GM12878 (cell line): ENCODE measurements around the gene CCNL2. TPM values are rescaled to one million over a fixed set of nuclear protein-coding genes. Genes with fewer than 3 reads are reported as not detected.
A peak's percentile ranks its signal among the peaks of the same experiment; 100 is the strongest.

Experiments
- ATF7 ChIP-seq: fragments of 450-650 bp; IDR thresholded peaks from 2 replicates; pipeline ENCODE4 v1.6.1; 2016; ENCODE audit warnings: low read depth, mild to moderate bottlenecking
- ESRRA ChIP-seq: IDR thresholded peaks from 2 replicates; pipeline ENCODE4 v1.6.1; 2012; ENCODE audit warnings: mild to moderate bottlenecking, low read length, improper control_type of control experiment
- FOXM1 ChIP-seq: IDR thresholded peaks from 2 replicates; pipeline ENCODE4 v1.6.1; 2012; ENCODE audit warnings: low read depth, mild to moderate bottlenecking, inconsistent platforms, low read length, moderate library complexity
- NFXL1 ChIP-seq: fragments of 450-650 bp; IDR thresholded peaks from 2 replicates; pipeline ENCODE4 v1.6.1; 2017; ENCODE audit warnings: antibody characterized with exemption, mild to moderate bottlenecking, borderline replicate concordance
- NR2F1 ChIP-seq: fragments of 450-650 bp; conservative IDR thresholded peaks from 2 replicates; pipeline ENCODE4 v1.6.1; 2017; ENCODE audit warnings: mild to moderate bottlenecking
- POLR2AphosphoS5 ChIP-seq: IDR thresholded peaks from 2 replicates; pipeline ENCODE4 v1.6.1; 2011; ENCODE audit warnings: mild to moderate bottlenecking, low read length, inconsistent platforms
- RAD51 ChIP-seq: fragments of 450-650 bp; IDR thresholded peaks from 2 replicates; pipeline ENCODE4 v1.6.1; 2016; ENCODE audit warnings: moderate library complexity, mild to moderate bottlenecking, inconsistent platforms
- RFX5 ChIP-seq: IDR thresholded peaks from 2 replicates; pipeline ENCODE4 v1.6.1; 2011; ENCODE audit warnings: low read depth, low read length, improper control_type of control experiment
- TCF3 ChIP-seq: IDR thresholded peaks from 2 replicates; pipeline ENCODE4 v1.6.1; 2012; ENCODE audit warnings: low read depth, mild to moderate bottlenecking, low read length, borderline replicate concordance; ENCODE audit not compliant: insufficient read depth
- WRNIP1 ChIP-seq: IDR thresholded peaks from 2 replicates; pipeline ENCODE4 v1.6.1; 2011; ENCODE audit warnings: low read depth, low read length, improper control_type of control experiment, borderline replicate concordance
- polyA plus RNA-seq, 11 experiments: library from polyadenylated mRNA; depleted of rRNA in 4 of 11; unstranded in 6 of 11; stranded (reverse) in 5 of 11; fragments of >200 nt; fragmentation: Nextera tagmentation in 4 of 11; fragmentation: Illumina TruSeq in 1 of 11; extraction: Ambion mirVana in 4 of 11; extraction: Trizol in 1 of 11; gene quantifications; 1 replicate in 1 of 11; 2 replicates in 10 of 11; pipeline versions ENCODE4 v1.2.1 to v1.2.3, GENCODE V29; 2011 to 2016; ENCODE audit warnings: inconsistent platforms in 2 of 11, missing spikeins in 2 of 11, low read depth in 1 of 11
- total RNA-seq, 4 experiments: library from RNA; depleted of rRNA in 3 of 4; stranded (reverse); fragments of >200 nt in 3 of 4; fragmentation: Illumina TruSeq in 1 of 4; extraction: Trizol in 1 of 4; gene quantifications; 2 replicates each; pipeline versions ENCODE4 v1.2.1 to v1.2.3, GENCODE V29; 2013 to 2021
- TF ChIP-seq, protein P1 (sequence below): fragments of 450-650 bp; IDR thresholded peaks from 2 replicates; pipeline ENCODE4 v1.6.1; 2017; ENCODE audit warnings: mild to moderate bottlenecking, moderate library complexity
- TF ChIP-seq, protein P2 (sequence below): fragments of 450-650 bp; IDR thresholded peaks from 2 replicates; pipeline ENCODE4 v1.6.1; 2017; ENCODE audit warnings: borderline replicate concordance
- TF ChIP-seq, protein P3 (sequence below): fragments of 450-650 bp; IDR thresholded peaks from 2 replicates; pipeline ENCODE4 v1.6.1; 2016; ENCODE audit warnings: mild to moderate bottlenecking, moderate library complexity, borderline replicate concordance
- TF ChIP-seq, protein P4 (sequence below): fragments of 450-650 bp; IDR thresholded peaks from 2 replicates; pipeline ENCODE4 v1.6.1; 2017; ENCODE audit warnings: mild to moderate bottlenecking, low read depth, inconsistent platforms; ENCODE audit not compliant: poor library complexity, severe bottlenecking
- TF ChIP-seq, protein P5 (sequence below): fragments of 450-650 bp; conservative IDR thresholded peaks from 2 replicates; pipeline ENCODE4 v1.6.1; 2017; ENCODE audit warnings: mild to moderate bottlenecking, moderate library complexity

CCNL2 gene
- total and polyA plus RNA-seq, 10 of the 15 experiments (the other 5 are each of a cell fraction or from before 2014, with no cell fraction given): 2.1 to 143 (median 101) TPM

DNA sequence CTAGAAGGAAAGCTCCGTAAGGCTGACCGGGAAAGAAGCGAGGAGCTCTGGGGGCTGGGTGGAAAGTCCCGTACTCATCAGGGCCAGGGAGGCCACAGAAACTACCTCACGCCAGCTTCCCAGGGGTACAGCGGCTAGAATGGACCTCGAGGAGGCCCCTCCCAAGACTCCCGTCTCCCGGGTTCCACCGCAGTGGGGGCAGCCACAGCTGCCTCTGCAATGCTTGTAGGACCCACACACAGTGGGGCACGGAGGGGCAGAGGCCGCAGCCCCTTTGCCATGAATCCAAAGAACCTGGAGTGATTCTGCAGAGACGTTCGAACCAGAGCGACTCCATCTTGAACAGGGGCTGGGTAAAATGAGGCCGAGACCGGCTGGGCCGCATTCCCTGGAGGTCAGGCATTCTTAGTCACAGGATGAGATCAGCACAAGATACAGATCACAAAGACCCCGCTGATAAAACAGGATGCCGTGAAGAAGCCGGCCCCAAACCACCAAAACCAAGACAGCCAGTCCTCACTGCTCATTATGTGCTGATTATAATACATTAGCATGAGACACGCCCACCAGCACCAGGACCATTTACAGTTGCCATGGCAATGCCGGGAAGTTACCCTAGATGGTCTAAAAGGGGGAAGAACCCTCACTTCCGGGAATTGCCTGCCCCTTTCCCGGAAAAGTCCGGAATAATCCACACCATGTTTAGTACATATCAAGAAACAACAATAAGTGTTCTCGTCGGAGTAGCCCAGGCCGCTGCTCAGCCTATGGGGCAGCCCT, 23.5 kb upstream of the CCNL2 start (continued):
- TF ChIP-seq TCF3 (no peak), RFX5 (no peak), POLR2AphosphoS5 (no peak), WRNIP1 (no peak), NR2F1 (peak; percentile 35), NFXL1 (no peak), RAD51 (no peak), ATF7 (no peak), FOXM1 (no peak), ESRRA (no peak)
- TF ChIP-seq, protein P1, sequence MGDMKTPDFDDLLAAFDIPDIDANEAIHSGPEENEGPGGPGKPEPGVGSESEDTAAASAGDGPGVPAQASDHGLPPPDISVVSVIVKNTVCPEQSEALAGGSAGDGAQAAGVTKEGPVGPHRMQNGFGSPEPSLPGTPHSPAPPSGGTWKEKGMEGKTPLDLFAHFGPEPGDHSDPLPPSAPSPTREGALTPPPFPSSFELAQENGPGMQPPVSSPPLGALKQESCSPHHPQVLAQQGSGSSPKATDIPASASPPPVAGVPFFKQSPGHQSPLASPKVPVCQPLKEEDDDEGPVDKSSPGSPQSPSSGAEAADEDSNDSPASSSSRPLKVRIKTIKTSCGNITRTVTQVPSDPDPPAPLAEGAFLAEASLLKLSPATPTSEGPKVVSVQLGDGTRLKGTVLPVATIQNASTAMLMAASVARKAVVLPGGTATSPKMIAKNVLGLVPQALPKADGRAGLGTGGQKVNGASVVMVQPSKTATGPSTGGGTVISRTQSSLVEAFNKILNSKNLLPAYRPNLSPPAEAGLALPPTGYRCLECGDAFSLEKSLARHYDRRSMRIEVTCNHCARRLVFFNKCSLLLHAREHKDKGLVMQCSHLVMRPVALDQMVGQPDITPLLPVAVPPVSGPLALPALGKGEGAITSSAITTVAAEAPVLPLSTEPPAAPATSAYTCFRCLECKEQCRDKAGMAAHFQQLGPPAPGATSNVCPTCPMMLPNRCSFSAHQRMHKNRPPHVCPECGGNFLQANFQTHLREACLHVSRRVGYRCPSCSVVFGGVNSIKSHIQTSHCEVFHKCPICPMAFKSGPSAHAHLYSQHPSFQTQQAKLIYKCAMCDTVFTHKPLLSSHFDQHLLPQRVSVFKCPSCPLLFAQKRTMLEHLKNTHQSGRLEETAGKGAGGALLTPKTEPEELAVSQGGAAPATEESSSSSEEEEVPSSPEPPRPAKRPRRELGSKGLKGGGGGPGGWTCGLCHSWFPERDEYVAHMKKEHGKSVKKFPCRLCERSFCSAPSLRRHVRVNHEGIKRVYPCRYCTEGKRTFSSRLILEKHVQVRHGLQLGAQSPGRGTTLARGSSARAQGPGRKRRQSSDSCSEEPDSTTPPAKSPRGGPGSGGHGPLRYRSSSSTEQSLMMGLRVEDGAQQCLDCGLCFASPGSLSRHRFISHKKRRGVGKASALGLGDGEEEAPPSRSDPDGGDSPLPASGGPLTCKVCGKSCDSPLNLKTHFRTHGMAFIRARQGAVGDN: peak; percentile 100
- TF ChIP-seq, protein P2, sequence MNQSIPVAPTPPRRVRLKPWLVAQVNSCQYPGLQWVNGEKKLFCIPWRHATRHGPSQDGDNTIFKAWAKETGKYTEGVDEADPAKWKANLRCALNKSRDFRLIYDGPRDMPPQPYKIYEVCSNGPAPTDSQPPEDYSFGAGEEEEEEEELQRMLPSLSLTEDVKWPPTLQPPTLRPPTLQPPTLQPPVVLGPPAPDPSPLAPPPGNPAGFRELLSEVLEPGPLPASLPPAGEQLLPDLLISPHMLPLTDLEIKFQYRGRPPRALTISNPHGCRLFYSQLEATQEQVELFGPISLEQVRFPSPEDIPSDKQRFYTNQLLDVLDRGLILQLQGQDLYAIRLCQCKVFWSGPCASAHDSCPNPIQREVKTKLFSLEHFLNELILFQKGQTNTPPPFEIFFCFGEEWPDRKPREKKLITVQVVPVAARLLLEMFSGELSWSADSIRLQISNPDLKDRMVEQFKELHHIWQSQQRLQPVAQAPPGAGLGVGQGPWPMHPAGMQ: no peak
- TF ChIP-seq, protein P3, sequence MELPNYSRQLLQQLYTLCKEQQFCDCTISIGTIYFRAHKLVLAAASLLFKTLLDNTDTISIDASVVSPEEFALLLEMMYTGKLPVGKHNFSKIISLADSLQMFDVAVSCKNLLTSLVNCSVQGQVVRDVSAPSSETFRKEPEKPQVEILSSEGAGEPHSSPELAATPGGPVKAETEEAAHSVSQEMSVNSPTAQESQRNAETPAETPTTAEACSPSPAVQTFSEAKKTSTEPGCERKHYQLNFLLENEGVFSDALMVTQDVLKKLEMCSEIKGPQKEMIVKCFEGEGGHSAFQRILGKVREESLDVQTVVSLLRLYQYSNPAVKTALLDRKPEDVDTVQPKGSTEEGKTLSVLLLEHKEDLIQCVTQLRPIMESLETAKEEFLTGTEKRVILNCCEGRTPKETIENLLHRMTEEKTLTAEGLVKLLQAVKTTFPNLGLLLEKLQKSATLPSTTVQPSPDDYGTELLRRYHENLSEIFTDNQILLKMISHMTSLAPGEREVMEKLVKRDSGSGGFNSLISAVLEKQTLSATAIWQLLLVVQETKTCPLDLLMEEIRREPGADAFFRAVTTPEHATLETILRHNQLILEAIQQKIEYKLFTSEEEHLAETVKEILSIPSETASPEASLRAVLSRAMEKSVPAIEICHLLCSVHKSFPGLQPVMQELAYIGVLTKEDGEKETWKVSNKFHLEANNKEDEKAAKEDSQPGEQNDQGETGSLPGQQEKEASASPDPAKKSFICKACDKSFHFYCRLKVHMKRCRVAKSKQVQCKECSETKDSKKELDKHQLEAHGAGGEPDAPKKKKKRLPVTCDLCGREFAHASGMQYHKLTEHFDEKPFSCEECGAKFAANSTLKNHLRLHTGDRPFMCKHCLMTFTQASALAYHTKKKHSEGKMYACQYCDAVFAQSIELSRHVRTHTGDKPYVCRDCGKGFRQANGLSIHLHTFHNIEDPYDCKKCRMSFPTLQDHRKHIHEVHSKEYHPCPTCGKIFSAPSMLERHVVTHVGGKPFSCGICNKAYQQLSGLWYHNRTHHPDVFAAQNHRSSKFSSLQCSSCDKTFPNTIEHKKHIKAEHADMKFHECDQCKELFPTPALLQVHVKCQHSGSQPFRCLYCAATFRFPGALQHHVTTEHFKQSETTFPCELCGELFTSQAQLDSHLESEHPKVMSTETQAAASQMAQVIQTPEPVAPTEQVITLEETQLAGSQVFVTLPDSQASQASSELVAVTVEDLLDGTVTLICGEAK: no peak
- TF ChIP-seq, protein P4, sequence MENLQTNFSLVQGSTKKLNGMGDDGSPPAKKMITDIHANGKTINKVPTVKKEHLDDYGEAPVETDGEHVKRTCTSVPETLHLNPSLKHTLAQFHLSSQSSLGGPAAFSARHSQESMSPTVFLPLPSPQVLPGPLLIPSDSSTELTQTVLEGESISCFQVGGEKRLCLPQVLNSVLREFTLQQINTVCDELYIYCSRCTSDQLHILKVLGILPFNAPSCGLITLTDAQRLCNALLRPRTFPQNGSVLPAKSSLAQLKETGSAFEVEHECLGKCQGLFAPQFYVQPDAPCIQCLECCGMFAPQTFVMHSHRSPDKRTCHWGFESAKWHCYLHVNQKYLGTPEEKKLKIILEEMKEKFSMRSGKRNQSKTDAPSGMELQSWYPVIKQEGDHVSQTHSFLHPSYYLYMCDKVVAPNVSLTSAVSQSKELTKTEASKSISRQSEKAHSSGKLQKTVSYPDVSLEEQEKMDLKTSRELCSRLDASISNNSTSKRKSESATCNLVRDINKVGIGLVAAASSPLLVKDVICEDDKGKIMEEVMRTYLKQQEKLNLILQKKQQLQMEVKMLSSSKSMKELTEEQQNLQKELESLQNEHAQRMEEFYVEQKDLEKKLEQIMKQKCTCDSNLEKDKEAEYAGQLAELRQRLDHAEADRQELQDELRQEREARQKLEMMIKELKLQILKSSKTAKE: no peak
- TF ChIP-seq, protein P5, sequence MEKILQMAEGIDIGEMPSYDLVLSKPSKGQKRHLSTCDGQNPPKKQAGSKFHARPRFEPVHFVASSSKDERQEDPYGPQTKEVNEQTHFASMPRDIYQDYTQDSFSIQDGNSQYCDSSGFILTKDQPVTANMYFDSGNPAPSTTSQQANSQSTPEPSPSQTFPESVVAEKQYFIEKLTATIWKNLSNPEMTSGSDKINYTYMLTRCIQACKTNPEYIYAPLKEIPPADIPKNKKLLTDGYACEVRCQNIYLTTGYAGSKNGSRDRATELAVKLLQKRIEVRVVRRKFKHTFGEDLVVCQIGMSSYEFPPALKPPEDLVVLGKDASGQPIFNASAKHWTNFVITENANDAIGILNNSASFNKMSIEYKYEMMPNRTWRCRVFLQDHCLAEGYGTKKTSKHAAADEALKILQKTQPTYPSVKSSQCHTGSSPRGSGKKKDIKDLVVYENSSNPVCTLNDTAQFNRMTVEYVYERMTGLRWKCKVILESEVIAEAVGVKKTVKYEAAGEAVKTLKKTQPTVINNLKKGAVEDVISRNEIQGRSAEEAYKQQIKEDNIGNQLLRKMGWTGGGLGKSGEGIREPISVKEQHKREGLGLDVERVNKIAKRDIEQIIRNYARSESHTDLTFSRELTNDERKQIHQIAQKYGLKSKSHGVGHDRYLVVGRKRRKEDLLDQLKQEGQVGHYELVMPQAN: no peak
